GM04504 (cell line): ENCODE measurements around the gene PRLR.
A peak's percentile ranks its signal among the peaks of the same experiment; 100 is the strongest.

ENCODE experiments used
- DNase-seq: peaks from one replicate; pipeline ENCODE4 v3.0.0-alpha.2; 2012; ENCODE audit warnings: low read depth

Gene PRLR

DNA sequence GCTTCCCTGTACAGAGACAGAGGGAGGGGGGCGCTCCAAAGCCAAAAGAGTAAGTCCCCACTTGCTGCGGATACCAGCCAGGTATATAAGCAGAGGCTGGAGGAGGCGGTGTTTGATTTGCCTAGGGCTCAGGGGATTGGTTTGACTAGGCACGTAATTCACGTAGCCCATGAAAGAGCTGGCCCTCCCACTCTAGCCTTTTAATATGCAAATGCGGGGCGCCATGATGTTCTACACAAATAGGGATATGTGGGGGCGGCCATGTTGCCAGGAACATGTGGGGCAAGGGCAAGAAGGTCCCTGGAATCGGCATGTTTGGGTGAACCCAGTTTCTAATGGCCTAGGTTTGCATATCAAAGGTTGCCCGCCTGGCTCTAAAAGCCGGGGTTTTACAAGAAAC is 3.3 kb upstream of the PRLR start:
- no peak for DNase-seq

DNA sequence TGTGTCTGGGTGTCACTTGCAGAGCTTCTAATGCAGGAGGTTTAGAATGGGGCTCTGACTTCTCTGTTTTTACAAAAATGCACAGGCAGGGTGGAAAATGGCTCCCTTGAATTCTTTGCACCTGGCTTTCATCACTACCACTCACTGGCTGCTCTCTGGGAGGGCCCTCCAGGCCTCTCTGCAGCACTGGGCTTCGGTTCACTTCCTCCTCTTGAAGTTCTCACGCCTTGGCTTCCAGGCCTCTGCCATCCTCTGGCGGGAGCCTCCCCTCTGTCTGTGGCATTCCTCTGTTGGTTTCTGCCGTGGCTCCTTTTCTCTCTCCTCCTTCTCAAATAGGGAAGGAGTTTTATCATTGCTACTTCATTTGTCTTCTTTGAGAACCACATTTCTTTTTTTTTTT is 2.8 kb upstream of the PRLR start:
- DNase-seq, result no peak

DNA sequence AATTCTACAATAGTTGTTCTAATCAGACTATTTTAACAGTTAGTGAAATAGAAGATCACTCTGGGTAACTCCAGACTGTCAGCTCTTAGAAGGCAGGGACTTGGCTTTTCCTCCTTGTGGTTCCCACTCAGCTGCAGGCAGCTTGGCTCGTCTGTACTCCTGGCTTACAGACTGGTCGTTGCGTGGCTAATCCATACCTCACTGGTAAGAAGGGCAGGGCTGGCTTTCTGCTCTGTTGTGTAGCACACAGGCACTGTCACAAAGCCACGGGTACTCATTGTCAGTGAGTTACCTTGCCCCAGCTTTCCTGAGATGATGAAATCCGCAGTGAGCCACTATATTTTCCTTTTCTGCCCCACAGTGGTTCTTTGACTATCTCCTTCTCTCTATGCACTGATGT is 1.8 kb upstream of the PRLR start:
- DNase-seq, result no peak

DNA sequence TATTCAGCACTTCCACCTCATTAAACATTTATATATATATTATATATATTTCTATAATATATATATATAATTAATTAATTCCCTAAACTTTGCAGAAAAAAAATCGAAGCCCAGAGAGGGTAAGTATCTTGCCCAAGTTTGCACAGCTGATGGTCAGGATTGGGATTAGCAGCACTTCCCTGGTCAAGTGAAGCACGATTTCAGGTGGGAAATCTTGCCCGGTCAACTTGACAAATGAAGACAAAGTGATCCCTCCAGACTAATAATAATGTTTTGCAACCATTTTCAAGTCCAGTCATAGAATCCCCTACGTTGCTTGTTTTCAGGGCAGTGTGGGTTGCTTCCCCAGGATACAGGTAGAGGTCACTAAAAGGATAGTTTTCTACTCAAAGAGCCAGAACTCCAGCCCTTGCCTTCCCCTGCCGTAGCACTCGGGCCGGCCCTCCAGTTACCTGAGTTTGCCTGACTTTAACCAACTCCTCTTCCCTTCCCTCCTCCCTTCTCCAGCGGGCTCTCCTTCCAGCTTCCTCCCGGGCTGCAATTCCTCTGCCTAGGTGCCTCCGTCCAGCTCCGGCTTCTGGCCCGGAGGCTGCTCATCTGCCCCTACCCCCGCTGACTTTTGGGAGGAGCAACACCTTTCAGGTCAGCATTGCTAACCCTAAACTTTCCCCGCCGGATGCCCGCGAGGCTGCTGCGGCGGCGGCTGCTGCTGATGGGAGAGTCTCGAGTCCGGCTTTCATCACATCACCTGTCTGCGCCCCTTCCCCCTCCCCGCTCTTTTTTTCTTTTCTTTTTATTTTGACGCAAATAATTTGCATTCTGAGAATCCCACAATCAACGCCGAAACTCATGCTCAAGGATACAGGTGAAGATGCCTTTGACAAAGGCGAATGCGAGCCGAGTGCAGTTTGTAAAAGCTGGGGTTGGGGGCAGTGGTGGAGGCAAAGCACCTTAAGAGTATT is 930 bp downstream of the PRLR start:
- DNase-seq, result no peak

DNA sequence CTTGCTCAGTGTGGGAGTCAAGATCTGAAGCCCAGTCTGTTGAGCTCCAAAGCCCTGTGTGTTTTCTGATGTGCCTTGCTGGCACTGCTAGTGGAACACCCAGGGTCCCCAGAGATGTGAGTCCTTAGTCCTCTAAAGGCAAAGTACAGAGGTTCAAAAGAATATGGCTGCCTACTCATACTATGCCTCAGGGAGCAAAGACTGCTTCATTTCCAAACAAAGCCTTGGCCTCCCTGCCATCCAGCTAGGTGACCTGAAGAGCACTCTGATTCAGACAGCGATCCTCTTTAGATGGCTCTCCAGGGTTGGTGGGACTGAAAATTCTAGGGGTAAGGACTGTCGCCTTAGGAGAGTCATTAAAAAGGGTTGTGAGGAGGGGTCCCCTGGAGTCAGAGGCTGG is 2.0 kb downstream of the PRLR start:
- DNase-seq, result no peak

DNA sequence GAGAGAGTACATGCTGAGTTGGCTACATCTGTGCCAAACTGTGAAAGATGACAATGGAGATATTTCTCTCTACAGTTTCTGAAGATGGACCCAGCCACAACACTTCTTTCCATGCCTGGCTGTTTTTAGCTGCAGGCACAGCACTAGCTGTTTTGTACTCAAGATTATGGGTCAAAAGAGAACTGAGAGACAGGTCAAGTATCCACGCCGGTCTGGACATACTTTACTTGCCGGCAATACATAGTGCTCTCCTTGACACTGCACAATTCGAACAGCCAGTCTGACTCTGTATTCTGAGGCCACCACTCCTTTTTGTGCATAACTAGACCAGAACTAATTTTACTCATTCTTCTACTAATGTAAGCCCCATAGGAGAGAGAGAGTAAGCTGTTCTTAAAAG is 2.6 kb downstream of the PRLR start:
- no peak for DNase-seq

DNA sequence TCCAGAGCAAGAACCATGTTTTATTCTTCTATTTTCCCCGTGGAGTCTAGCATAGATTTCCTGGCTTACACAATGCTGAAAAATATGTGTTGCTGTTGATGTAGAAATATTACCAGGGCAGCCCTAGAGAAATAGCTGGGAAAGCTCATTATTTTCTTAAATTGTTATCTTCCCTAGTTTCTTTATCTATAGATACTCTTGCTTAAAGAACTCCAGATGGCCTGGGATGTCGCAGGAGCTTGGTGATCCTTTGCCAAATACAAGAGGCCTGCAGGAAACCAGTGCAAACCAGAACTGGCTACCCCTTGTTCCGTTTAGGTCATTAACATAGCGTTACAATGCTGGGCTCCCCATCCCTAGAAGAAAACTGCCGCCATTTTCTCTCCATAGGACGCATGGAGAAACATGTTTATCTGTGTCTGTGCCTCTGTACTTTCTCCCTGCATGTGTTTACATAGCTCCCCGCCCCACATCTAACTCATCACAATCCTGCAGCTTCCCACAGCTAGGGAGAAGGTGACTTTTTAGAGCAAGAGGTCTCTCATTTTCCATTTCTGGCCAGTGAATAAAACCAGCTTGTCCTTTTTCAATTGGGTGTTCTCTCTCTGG is 6.4 kb downstream of the PRLR start:
- no peak for DNase-seq

DNA sequence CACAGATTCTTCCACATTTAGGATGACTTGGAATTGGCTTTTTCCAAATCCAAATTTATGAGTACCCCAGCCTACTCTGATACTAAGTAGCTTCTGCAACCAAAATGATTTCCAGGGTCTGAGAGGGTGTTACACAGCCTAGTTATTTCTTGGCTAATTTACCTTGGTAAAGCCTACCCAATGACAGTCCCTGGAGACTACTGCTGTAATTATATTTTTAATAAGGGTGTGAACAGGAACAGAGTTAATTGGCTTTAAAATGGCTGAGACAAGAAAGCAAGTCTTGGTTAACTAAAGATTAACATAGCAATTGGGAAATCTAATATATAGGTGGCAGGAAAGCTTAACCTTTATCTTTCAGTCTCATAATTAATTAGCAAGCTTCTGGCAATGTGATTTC is 9.3 kb downstream of the PRLR start:
- DNase-seq, result no peak

DNA sequence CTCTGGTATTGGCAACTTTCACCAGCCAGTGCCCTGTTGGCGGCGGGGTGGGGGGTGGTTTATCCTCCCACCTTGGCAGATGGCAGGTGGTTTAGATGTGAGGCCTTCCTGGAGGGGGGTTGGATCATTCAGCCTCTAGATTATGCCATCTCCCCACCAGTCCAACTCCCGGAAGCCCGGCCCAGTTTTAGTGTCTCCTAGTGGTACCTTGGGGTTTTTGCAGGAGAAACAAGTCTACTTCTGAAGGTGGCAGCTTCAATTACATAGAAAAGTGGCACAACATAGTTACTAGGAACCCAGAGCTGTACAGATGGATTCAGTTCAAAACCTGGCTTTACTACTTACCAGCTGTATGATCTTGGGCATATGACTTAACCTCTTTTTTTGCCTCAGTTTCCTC is 11.3 kb downstream of the PRLR start:
- DNase-seq, result no peak

DNA sequence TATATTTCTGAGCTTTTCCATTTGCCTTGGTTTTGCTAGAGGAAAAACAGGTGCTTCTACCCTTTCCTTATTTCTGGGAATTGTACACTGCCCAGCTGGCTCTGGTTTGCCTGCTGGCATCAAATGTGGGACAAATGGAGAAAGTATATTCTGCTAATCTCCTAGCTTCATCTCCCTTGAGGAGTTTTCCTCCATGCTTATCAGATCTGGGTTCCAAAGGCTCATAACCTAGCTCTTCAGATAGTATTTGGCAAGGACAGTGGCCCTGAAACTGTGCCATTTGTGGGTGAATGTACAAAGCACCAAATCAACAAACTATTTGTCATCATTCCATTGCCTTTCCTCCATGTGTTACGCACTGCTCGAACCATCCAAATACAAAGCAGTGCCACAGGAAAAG is 16.2 kb downstream of the PRLR start:
- DNase-seq, result no peak

DNA sequence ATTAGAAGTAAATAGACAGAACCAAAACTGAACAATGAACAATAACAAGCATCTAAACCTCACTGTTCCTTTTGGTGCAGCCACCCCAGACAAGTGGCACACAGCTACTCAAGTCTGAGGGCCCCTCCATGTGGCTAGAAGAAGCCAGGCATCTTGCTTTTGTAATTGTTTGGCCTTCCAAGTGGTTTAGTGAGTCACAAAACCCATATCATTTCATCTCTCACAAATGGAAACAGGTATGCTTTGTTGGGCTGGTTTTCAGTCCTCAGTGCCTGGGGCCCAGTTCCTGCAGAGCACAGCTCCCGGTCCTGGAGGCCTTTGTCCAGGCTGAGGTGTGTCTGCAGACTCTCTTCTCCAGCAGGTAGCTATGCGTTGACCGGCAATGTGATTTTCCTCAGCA is 16.7 kb downstream of the PRLR start:
- DNase-seq, result no peak

DNA sequence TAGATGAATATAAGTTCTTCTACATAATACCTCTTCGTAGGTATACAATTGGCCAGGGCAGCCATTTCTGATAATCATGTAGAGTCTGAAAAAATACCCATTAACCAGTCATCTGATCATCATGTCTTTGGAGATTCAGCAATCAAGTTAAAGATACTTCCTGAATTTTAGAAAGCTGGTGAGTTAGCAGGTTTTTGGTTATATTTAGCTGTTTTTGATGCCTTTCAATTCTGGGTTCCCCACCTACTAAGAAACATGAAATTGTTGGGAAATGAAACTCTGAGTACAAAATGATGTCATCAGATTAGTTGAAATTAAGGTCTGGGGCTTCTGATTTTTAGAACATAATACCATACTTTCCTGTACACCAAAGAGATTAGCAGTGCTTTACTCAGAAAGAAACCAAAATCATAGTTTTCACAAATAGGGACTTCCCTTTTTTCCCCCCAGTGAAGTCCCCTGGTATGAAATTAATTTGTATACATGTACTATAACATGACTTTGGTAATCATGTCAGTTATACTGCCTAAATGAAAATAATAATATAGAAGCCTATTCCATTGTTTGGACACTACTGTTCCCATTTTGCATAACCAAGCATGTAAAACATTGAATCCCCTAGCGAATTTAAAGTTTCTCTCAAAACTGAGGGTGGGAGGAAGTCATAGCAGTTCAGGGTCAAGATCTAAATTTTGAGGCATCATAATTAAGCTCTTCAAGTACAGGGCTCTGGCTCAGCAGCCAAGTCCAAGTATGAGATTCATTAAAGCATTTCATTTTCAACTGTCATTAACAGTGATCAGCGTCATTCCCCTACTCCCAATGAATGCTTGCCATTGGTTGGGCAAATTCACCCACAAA is 17.9 kb downstream of the PRLR start:
- DNase-seq, result no peak

DNA sequence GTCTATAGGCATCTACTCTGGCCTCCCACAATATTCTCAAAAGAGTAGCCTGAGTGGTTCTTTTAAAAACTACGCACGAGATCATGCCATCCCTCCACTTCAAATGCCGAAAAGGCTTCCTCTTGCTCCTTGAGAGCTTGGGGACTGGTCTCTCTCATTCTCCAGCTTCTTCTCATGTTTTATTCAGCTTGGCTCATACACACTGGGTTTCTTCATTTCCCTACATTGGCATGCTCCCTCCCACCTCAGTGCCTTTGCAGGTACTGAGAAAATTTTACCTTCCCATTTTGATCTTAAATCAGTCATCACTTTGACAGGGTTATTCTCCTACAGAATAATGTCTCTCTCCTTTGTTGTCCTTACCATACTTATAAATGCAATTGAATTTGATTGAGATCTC is 20.4 kb downstream of the PRLR start:
- no peak for DNase-seq

DNA sequence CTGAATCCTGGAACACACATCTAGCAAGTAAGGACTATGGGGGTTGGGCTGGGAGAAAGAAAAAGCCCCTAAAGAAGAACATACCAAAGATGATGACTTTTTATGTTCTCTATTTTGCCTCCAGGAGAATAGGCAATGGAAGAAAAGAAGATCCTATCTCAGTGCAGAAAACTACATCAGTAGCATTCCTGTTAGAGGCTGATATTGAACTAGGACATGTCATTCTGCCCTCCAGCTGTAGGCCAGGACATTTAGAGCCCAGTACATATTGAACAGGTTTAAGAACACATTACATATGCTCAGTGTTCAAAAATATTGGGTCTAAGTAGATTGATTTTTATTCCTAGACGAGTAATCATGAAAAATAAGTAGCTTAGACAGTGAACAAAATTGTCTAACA is 24.7 kb downstream of the PRLR start:
- DNase-seq, result no peak

DNA sequence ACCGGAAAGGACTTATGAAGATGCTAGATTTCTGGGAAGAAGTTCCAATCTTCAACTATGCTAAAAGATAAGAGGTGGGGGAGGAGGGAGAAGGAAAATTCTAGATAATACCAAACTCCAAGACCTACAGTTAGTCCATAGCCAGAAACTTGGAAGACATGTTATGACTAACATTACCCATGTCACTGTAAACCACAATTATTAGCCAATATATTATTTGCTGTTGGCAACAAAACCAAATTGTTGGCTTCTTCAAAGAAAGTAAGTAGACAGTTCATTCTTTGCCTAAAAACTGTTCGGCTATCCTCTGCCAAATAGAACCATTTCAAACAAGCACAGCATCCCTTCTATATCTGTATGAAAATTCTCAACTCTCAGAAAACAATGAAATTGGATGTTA is 25.1 kb downstream of the PRLR start:
- DNase-seq, result no peak

DNA sequence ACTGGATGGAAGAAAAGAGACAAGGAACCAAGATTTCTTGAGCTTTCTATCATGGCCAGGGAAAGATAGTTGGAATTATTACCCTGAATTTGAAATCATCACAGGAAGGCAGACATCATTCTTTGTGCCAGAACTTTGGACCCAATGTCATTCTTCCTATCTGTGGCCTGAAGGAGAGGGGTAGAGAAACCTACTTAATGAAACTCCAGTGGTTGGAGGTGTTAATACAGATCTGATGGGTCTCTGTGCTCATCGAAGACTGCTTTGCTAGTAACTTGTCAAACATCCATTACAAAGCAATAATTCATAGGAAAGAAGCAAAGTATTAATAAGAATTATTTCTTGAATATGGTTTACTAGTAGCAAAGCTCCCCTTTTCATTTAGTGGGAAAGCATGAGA is 26.9 kb downstream of the PRLR start:
- DNase-seq, result no peak

DNA sequence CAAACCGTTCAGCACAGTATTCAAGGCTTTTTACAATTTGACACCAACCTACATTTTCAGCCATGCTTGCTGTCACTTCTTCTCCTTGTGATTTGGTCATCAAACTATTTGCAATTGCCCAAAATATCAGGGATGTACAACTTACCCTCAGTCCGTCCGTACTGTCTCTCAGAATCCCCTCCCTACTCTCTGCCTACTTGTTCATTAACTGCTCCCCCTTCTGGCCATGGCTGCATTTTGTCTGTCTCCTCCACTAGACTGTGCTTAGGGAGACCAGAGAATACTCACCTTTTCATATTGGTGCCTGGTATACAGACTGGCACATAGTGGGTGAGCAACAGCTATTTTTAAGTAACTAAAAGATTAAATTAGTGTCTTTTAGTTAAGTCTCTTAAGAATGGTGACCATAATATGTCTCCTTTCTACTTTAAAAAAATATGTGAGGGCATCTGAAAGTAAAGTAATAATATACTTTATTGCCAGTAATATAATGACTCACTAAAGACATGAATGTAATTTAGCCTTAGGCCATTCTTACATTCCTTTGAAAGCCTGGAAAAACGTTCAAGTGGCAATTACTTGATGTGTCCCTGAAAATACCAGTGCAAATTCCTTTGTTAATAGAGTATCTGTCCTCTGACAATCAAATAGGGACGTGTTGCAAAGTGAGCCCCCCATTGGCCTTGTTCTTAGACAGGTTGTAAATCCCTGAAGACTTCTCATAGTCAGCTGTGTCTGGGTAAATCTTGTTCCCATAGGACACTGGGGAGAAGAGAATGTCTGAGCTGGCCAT is 27.8 kb downstream of the PRLR start:
- DNase-seq, result peak; percentile 37

DNA sequence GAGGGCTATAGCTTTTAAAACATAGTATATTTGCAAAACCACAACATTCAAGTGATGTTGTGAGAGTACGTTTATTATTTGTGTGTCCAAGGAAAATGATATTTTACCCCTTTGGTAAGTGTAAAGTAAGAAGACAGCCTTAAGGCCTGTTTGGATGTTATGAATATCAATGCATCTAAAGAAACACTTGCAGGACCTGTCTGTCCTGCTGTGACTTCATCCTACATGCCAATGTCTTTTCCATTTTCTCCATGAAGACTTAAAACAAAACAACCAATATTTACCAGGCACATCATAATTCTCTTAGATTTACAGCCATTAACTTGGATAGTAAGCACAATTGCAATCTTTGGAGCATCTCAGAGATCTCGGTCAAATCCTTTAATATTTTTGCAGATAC is 29.0 kb downstream of the PRLR start:
- DNase-seq, result no peak

DNA sequence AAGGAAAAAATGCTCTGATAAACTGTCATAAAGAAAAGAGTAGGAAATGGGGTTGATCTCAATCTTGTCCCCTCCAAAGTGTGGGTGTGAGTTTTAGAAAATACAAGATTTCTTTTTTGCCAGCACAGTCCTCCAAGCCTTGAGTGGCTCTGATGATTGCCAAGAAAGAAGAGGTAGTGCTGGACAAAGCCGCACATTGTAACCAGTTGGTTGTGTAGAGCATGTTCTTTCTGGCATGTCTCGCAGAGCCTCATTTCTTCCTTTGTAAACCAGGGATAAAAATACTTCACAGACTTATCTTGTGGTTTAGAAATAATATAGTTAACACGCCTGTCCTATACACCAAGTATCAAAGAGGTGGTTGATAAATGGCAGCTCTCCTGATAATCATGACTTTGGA is 30.4 kb downstream of the PRLR start:
- no peak for DNase-seq

DNA sequence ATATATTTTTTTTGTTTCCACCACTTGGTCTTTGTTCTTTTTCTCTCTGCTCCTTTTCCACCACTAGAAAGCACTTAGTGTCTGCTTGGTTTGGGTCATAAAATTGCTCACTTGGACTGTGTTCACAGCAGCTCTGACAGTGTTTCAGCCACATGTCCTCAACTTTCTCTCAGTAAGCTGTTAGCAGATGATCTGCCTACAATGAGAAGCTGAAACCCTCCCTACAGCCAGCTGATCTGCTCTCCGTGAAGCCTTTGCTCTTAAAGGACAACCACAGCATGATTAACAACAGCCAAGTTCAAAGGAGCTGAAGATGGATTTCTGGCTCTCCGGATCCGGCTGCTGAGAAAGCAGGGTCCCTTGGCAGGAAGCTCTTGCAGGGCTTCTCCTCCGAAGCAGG is 31.6 kb downstream of the PRLR start:
- DNase-seq, result peak; percentile 62

DNA sequence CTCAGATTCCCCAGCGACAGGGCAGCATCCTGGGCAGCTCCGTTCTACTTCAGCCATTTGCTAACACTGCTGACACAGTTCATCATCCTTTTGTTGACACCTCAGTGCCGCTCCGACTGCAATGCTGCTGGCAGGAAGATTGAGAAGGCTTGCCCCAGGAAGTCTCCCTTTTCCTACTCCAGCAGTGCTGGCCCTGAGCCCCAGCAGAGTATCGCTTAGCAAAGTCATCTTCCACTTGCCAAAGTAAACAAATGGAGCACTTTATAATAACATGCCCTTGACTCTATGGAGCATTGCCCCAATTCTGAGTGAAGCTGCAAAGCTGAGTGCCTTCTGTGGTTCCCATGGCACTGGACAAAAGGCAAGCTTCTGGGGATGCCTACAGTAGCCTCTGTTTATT is 32.2 kb downstream of the PRLR start:
- DNase-seq, result peak; percentile 35

DNA sequence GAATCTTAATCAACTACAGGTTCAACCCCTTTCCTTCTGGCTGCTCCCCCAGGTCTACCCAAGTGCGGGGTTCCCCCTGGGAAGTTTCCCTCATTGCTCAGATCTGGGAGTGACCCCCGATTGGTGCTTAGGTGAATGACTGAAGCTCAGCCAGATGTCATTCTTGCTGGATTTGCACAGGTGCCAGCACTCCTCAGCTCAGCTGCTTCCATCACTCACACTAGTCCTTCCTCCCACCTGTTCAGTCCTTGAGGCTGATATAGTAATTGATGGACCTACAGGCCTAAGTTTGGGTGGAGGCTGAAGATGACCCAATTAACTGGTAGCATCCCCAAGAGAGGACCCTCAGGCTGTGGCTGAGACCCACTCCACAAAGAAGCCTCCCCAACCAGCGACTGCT is 32.9 kb downstream of the PRLR start:
- DNase-seq, result no peak
